IMR-90 (cell line): Measurements from ENCODE around the gene LCP1. TPM values are rescaled to one million over a fixed set of nuclear protein-coding genes. Genes with fewer than 3 reads are reported as not detected.

Experiments used
- ATAC-seq: fragments of 200-7000 bp; cut with Tn5 transposase; 2 replicates; pipeline ENCODE4 v1.9.1; 2020; ENCODE audit warnings: low read depth, mild to moderate bottlenecking, moderate library complexity
- BruUV-seq: library from RNA; stranded (reverse); fragments of 400-500 nt; replicated peaks from 2 replicates; lab custom pipeline; 2021; lab: Mats Ljungman, UMichigan
- CTCF ChIA-PET: fragments of 300-600 bp; formaldehyde crosslinking; extraction: SDS; loops from one replicate; lab custom pipeline; 2021; ENCODE audit warnings: antibody characterized with exemption; lab: Yijun Ruan, JAX
- POLR2A ChIA-PET: fragments of 300-600 bp; sonication (Branson Sonifier 250); formaldehyde crosslinking; loops from one replicate; lab custom pipeline; 2022; ENCODE audit warnings: antibody characterized with exemption; ENCODE audit not compliant: unreplicated experiment; lab: Charles Lee
- DNase-seq: peaks from one replicate; pipeline ENCODE4 v3.0.0; 2013
- H2AFZ ChIP-seq: replicated peaks from 2 replicates; pipeline ENCODE3; 2013; ENCODE audit warnings: low read length, mild to moderate bottlenecking; ENCODE audit not compliant: poor library complexity
- H2AK5ac ChIP-seq: 2 replicates; pipeline ENCODE4 v1.6.1; 2013; ENCODE audit warnings: low read depth, low read length, inconsistent platforms
- H2AK9ac ChIP-seq: replicated peaks from 2 replicates; pipeline ENCODE3; 2013; ENCODE audit warnings: mild to moderate bottlenecking, low read depth, low read length, moderate library complexity; ENCODE audit not compliant: poor library complexity
- H2BK120ac ChIP-seq: 2 replicates; pipeline ENCODE4 v1.6.1; 2013; ENCODE audit warnings: low read depth, low read length, inconsistent platforms
- H2BK15ac ChIP-seq: 3 replicates; pipeline ENCODE4 v1.6.1; 2013; ENCODE audit warnings: low read depth, low read length, inconsistent platforms
- H2BK20ac ChIP-seq: 2 replicates; pipeline ENCODE4 v1.6.1; 2013; ENCODE audit warnings: low read depth, mild to moderate bottlenecking, inconsistent platforms, low read length, moderate library complexity
- H2BK5ac ChIP-seq: 2 replicates; pipeline ENCODE4 v1.6.1; 2013; ENCODE audit warnings: mild to moderate bottlenecking, low read depth, low read length, inconsistent platforms; ENCODE audit not compliant: poor library complexity, severe bottlenecking
- H3K14ac ChIP-seq: replicated peaks from 2 replicates; pipeline ENCODE4 v1.6.1; 2013; ENCODE audit warnings: low read depth, low read length, inconsistent platforms
- H3K18ac ChIP-seq: 2 replicates; pipeline ENCODE4 v1.6.1; 2013; ENCODE audit warnings: low read depth, low read length, control low read depth
- H3K23ac ChIP-seq: 2 replicates; pipeline ENCODE4 v1.6.1; 2013; ENCODE audit warnings: low read depth, low read length, inconsistent platforms
- H3K27ac ChIP-seq: 2 replicates; pipeline ENCODE4 v1.5.1; 2013; ENCODE audit warnings: mild to moderate bottlenecking, control low read depth, low read length; ENCODE audit not compliant: insufficient read depth
- H3K27me3 ChIP-seq: 2 replicates; pipeline ENCODE4 v1.6.1; 2013; ENCODE audit warnings: low read length; ENCODE audit not compliant: control insufficient read depth, insufficient read depth
- H3K36me3 ChIP-seq: 2 replicates; pipeline ENCODE4 v1.6.1; 2013; ENCODE audit warnings: low read length, mixed read lengths; ENCODE audit not compliant: control insufficient read depth, insufficient read depth
- H3K4ac ChIP-seq: 2 replicates; pipeline ENCODE4 v1.6.1; 2013; ENCODE audit warnings: low read depth, low read length, inconsistent platforms
- H3K4me1 ChIP-seq: 2 replicates; pipeline ENCODE4 v1.6.1; 2013; ENCODE audit warnings: low read length, mixed read lengths; ENCODE audit not compliant: control insufficient read depth, insufficient read depth
- H3K4me2 ChIP-seq: 2 replicates; pipeline ENCODE4 v1.6.1; 2013; ENCODE audit warnings: low read depth, mild to moderate bottlenecking, control low read depth, low read length, moderate library complexity
- H3K4me3 ChIP-seq: 2 replicates; pipeline ENCODE4 v1.5.1; 2013; ENCODE audit warnings: low read depth, mild to moderate bottlenecking, control low read depth, low read length, moderate library complexity; ENCODE audit not compliant: insufficient read depth
- H3K56ac ChIP-seq: 2 replicates; pipeline ENCODE4 v1.6.1; 2013; ENCODE audit warnings: low read length, inconsistent platforms; ENCODE audit not compliant: insufficient read depth; ENCODE audit errors: extremely low read depth
- H3K79me1 ChIP-seq, 2 experiments: 2 replicates each; pipeline ENCODE4 v1.6.1; 2013; ENCODE audit warnings: low read length in 2 of 2, inconsistent platforms in 1 of 2, low read depth in 1 of 2
- H3K9ac ChIP-seq: 2 replicates; pipeline ENCODE4 v1.6.1; 2013; ENCODE audit warnings: low read depth, low read length, control low read depth
- H3K9me1 ChIP-seq: 2 replicates; pipeline ENCODE4 v1.6.1; 2013; ENCODE audit warnings: low read length, inconsistent platforms; ENCODE audit not compliant: insufficient read depth
- H3K9me3 ChIP-seq: 2 replicates; pipeline ENCODE4 v1.6.1; 2013; ENCODE audit warnings: low read length; ENCODE audit not compliant: control insufficient read depth, insufficient read depth
- H4K20me1 ChIP-seq: 2 replicates; pipeline ENCODE4 v1.6.1; 2013; ENCODE audit warnings: low read length, inconsistent platforms; ENCODE audit not compliant: insufficient read depth
- H4K5ac ChIP-seq: 2 replicates; pipeline ENCODE4 v1.6.1; 2013; ENCODE audit warnings: mild to moderate bottlenecking, low read depth, low read length, control low read depth
- H4K8ac ChIP-seq, 2 experiments: 2 replicates each; pipeline ENCODE4 v1.6.1; 2013; ENCODE audit warnings: low read depth in 2 of 2, low read length in 2 of 2, control low read depth in 1 of 2, inconsistent platforms in 1 of 2
- H4K91ac ChIP-seq: 2 replicates; pipeline ENCODE4 v1.6.1; 2013; ENCODE audit warnings: low read depth, low read length, inconsistent platforms; ENCODE audit not compliant: insufficient read depth
- BHLHE40 ChIP-seq: fragments of 150-350 bp; IDR thresholded peaks from 2 replicates; pipeline ENCODE4 v1.6.1; 2016; ENCODE audit warnings: mild to moderate bottlenecking, low read depth, low read length
- CEBPB ChIP-seq: IDR thresholded peaks from 2 replicates; pipeline ENCODE4 v1.6.1; 2012; ENCODE audit warnings: low read depth, low read length, improper control_type of control experiment
- CHD1 ChIP-seq: IDR thresholded peaks from 2 replicates; pipeline ENCODE4 v1.6.1; 2012; ENCODE audit warnings: low read depth, low read length, improper control_type of control experiment
- FOS ChIP-seq: fragments of 150-350 bp; IDR thresholded peaks from 2 replicates; pipeline ENCODE4 v1.6.1; 2016; ENCODE audit warnings: low read depth, low read length
- MAFK ChIP-seq: IDR thresholded peaks from 2 replicates; pipeline ENCODE4 v1.6.1; 2012; ENCODE audit warnings: low read depth, low read length, improper control_type of control experiment
- MAZ ChIP-seq: IDR thresholded peaks from 2 replicates; pipeline ENCODE4 v1.6.1; 2012; ENCODE audit warnings: low read depth, mild to moderate bottlenecking, low read length, improper control_type of control experiment, moderate library complexity, borderline replicate concordance
- MXI1 ChIP-seq: IDR thresholded peaks from 2 replicates; pipeline ENCODE4 v1.6.1; 2012; ENCODE audit warnings: low read depth, mild to moderate bottlenecking, low read length, moderate library complexity, borderline replicate concordance
- NFE2L2 ChIP-seq: fragments of 150-350 bp; IDR thresholded peaks from 2 replicates; pipeline ENCODE4 v1.6.1; 2016; ENCODE audit warnings: low read depth, mild to moderate bottlenecking, low read length
- POLR2A ChIP-seq: IDR thresholded peaks from 2 replicates; pipeline ENCODE4 v1.6.1; 2012; ENCODE audit warnings: mild to moderate bottlenecking, low read depth, low read length
- RAD21 ChIP-seq: IDR thresholded peaks from 2 replicates; pipeline ENCODE4 v1.6.1; 2012; ENCODE audit warnings: low read length, improper control_type of control experiment
- RCOR1 ChIP-seq: IDR thresholded peaks from 2 replicates; pipeline ENCODE4 v1.6.1; 2012; ENCODE audit warnings: mild to moderate bottlenecking, low read length, improper control_type of control experiment; ENCODE audit not compliant: insufficient replicate concordance
- RFX5 ChIP-seq: IDR thresholded peaks from 2 replicates; pipeline ENCODE4 v1.8.0; 2012; ENCODE audit warnings: low read depth, mild to moderate bottlenecking, low read length, moderate library complexity
- SMC3 ChIP-seq: fragments of 150-350 bp; IDR thresholded peaks from 2 replicates; pipeline ENCODE4 v1.6.1; 2016; ENCODE audit warnings: low read depth, mild to moderate bottlenecking, antibody characterized with exemption, low read length, moderate library complexity
- USF2 ChIP-seq: fragments of 150-350 bp; IDR thresholded peaks from 2 replicates; pipeline ENCODE4 v1.6.1; 2017; ENCODE audit warnings: mild to moderate bottlenecking, antibody characterized with exemption, low read length, low read depth
- WGBS, 2 experiments: methylation state at CpG; one replicate each; pipeline versions ENCODE4 v1.1.5 to v1.1.7; 2013; ENCODE audit warnings: missing lambda C conversion rate in 2 of 2; ENCODE audit not compliant: insufficient read length in 1 of 2; ENCODE audit errors: extremely low coverage in 2 of 2; 5-methylcytosine and 5-hydroxymethylcytosine counted together
- dilution Hi-C: fragments of 300-500 bp; cut with HindIII; formaldehyde crosslinking; loops from one replicate; pipeline ENCODE4 v1.14.3; 2018; ENCODE audit warnings: low sequenced_read_pairs; ENCODE audit not compliant: unreplicated experiment
- in situ Hi-C: fragments of 300-500 bp; cut with MboI; formaldehyde crosslinking; loops from 3 replicates; pipeline ENCODE4 v1.14.3; 2019; ENCODE audit warnings: low sequenced_read_pairs, inconsistent platforms, mixed read lengths
- intact Hi-C: fragments of 100-400 bp; cut with micrococcal nuclease; formaldehyde crosslinking; loops from 2 replicates; pipeline ENCODE4 v1.10.0; 2022
- polyA plus RNA-seq, 3 experiments: library from polyadenylated mRNA; depleted of rRNA; stranded (reverse); fragments of >200 nt; gene quantifications; 2 replicates each; pipeline ENCODE4 v1.2.3, GENCODE V29; 2012; ENCODE audit warnings: low replicate concordance in 1 of 3
- total RNA-seq: library from RNA; depleted of rRNA; stranded (reverse); fragments of >200 nt; gene quantifications from 2 replicates; pipeline ENCODE4 v1.2.3, GENCODE V29; 2012
- TF ChIP-seq, protein P1 (sequence below): fragments of 150-350 bp; IDR thresholded peaks from 2 replicates; pipeline ENCODE4 v1.6.1; 2016; ENCODE audit warnings: low read depth, mild to moderate bottlenecking, low read length, moderate library complexity, borderline replicate concordance
- TF ChIP-seq, protein P2 (sequence below): conservative IDR thresholded peaks from 2 replicates; pipeline ENCODE4 v1.5.1; 2012; ENCODE audit warnings: mild to moderate bottlenecking, low read depth, low read length, improper control_type of control experiment

Gene LCP1
- total and polyA plus RNA-seq, 2 of the 4 experiments (the other 2 are of a cell fraction) = not detected

GRCh38 chr13:46202966-46203365 is 21.0 kb upstream of the LCP1 start:
- no peak overlapping the region for H3K23ac ChIP-seq
- no peak for ATAC-seq
- in situ Hi-C loops (no loop called here), intact Hi-C loops (no loop called here), dilution Hi-C loops (no loop called here)
- H2BK15ac ChIP-seq = no peak overlapping the region
- H3K27me3 ChIP-seq = no peaks in the 10 kb centered on the region
- no peak overlapping the region for H2AK5ac ChIP-seq
- WGBS, 2 experiments = 40% methylated on average over 3 of the region's 5 CpGs; no CpG with 5 or more reads in 1 of the 2 experiments
- H4K91ac ChIP-seq = no peak overlapping the region
- no peaks in the 10 kb centered on the region for H3K36me3 ChIP-seq
- TF ChIP-seq CHD1 (no peak), BHLHE40 (no peak), MAFK (no peak), MAZ (no peak), FOS (no peak), POLR2A (no peak), SMC3 (no peak), NFE2L2 (no peak), RAD21 (no peak), USF2 (no peak), RFX5 (no peak), MXI1 (no peak), RCOR1 (no peak), CEBPB (no peak)
- TF ChIP-seq, protein P1, sequence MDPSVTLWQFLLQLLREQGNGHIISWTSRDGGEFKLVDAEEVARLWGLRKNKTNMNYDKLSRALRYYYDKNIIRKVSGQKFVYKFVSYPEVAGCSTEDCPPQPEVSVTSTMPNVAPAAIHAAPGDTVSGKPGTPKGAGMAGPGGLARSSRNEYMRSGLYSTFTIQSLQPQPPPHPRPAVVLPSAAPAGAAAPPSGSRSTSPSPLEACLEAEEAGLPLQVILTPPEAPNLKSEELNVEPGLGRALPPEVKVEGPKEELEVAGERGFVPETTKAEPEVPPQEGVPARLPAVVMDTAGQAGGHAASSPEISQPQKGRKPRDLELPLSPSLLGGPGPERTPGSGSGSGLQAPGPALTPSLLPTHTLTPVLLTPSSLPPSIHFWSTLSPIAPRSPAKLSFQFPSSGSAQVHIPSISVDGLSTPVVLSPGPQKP = no peak
- TF ChIP-seq, protein P2, sequence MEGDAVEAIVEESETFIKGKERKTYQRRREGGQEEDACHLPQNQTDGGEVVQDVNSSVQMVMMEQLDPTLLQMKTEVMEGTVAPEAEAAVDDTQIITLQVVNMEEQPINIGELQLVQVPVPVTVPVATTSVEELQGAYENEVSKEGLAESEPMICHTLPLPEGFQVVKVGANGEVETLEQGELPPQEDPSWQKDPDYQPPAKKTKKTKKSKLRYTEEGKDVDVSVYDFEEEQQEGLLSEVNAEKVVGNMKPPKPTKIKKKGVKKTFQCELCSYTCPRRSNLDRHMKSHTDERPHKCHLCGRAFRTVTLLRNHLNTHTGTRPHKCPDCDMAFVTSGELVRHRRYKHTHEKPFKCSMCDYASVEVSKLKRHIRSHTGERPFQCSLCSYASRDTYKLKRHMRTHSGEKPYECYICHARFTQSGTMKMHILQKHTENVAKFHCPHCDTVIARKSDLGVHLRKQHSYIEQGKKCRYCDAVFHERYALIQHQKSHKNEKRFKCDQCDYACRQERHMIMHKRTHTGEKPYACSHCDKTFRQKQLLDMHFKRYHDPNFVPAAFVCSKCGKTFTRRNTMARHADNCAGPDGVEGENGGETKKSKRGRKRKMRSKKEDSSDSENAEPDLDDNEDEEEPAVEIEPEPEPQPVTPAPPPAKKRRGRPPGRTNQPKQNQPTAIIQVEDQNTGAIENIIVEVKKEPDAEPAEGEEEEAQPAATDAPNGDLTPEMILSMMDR = no peak
- no peaks in the 10 kb centered on the region for H3K9me1 ChIP-seq
- no peak overlapping the region for H3K14ac ChIP-seq
- no peaks in the 10 kb centered on the region for H3K4me1 ChIP-seq
- no peak overlapping the region for H2BK120ac ChIP-seq
- H2AK9ac ChIP-seq = no peak overlapping the region
- no peak overlapping the region for H3K4me3 ChIP-seq
- no peak overlapping the region for H2AFZ ChIP-seq
- H3K4ac ChIP-seq = no peak overlapping the region
- CTCF ChIA-PET = interaction anchor here (0.5 to 0.6 kb wide), 2 partner anchors 83 to 329 kb away, joined by 3 read pairs; no protein-coding TSS in a partner anchor
- H3K18ac ChIP-seq = no peak overlapping the region
- no peak overlapping the region for H3K56ac ChIP-seq
- H3K79me1 ChIP-seq = no peaks in the 10 kb centered on the region
- H4K20me1 ChIP-seq = no peaks in the 10 kb centered on the region
- no peak overlapping the region for H2BK5ac ChIP-seq
- no peak overlapping the region for H3K4me2 ChIP-seq
- no peak overlapping the region for H4K5ac ChIP-seq
- H3K27ac ChIP-seq = no peak overlapping the region
- no peak overlapping the region for H2BK20ac ChIP-seq
- no peak overlapping the region for H4K8ac ChIP-seq
- BruUV-seq = no TSS peak
- DNase-seq = no peak
- POLR2A ChIA-PET = no interaction called here
- H3K9me3 ChIP-seq = no peaks in the 10 kb centered on the region
- H3K9ac ChIP-seq = no peak overlapping the region
